Naive B cell (primary cell): ENCODE results near the gene MPC1. TPM values are rescaled to one million over a fixed set of nuclear protein-coding genes. Genes with fewer than 3 reads are reported as not detected.
"Not testable (repeated sequence)": the region's sequence is repeated elsewhere in the genome, so short reads cannot be mapped to it uniquely, and the experiment has no call there.

Source experiments
- ATAC-seq, 2 donors: fragments of 150-1000 bp; cut with Tn5 transposase; 2 replicates each; pipeline ENCODE4 v1.10.0; 2021; ENCODE audit warnings: low read depth in 2 of 2, mild to moderate bottlenecking in 2 of 2, moderate library complexity in 2 of 2
- DNase-seq: peaks from one replicate; pipeline ENCODE4 v3.0.0; 2022
- H3K27ac Mint-ChIP-seq, 6 donors: one replicate each; pipeline ENCODE4 v1.8.0; 2020 to 2022; ENCODE audit warnings: mild to moderate bottlenecking in 6 of 6, mixed read lengths in 6 of 6, moderate library complexity in 5 of 6, inconsistent platforms in 2 of 6
- H3K27me3 Mint-ChIP-seq, 3 donors: one replicate each; pipeline ENCODE4 v1.8.0; 2021 to 2022; ENCODE audit warnings: mixed read lengths in 3 of 3, mild to moderate bottlenecking in 1 of 3
- H3K36me3 Mint-ChIP-seq, 2 donors: one replicate each; pipeline ENCODE4 v1.8.0; 2020 to 2022; ENCODE audit warnings: mixed read lengths in 2 of 2, inconsistent platforms in 1 of 2, mild to moderate bottlenecking in 1 of 2
- H3K4me1 Mint-ChIP-seq, 3 donors: one replicate each; pipeline ENCODE4 v1.8.0; 2020 to 2022; ENCODE audit warnings: mixed read lengths in 3 of 3, inconsistent platforms in 1 of 3, mild to moderate bottlenecking in 1 of 3, moderate library complexity in 1 of 3
- H3K4me3 Mint-ChIP-seq, 8 donors: one replicate each; pipeline ENCODE4 v1.8.0; 2020 to 2022; ENCODE audit warnings: mild to moderate bottlenecking in 8 of 8, mixed read lengths in 8 of 8, moderate library complexity in 8 of 8, inconsistent platforms in 2 of 8
- H3K9me3 Mint-ChIP-seq, 7 donors: one replicate each; pipeline ENCODE4 v1.8.0; 2020 to 2022; ENCODE audit warnings: mixed read lengths in 7 of 7, mild to moderate bottlenecking in 5 of 7, inconsistent platforms in 2 of 7, moderate library complexity in 1 of 7
- polyA plus RNA-seq, 6 donors: library from polyadenylated mRNA; unstranded; fragments of 300-500 nt; fragmentation: Illumina TruSeq; gene quantifications; one replicate each; pipeline ENCODE4 v1.2.3, GENCODE V29; 2021; ENCODE audit warnings: low read depth in 6 of 6

The MPC1 gene
- polyA plus RNA-seq, 6 donors from 2014 or later = 30.2 to 61.0 (median 52.6) TPM

- H3K36me3 Mint-ChIP-seq = peaks cover 7 to 10% of the 10 kb centered on the region in 2 donors
- not testable (repeated sequence) for ATAC-seq, DNase-seq, H3K9me3 Mint-ChIP-seq, H3K27ac Mint-ChIP-seq, H3K4me3 Mint-ChIP-seq, H3K4me1 Mint-ChIP-seq, H3K27me3 Mint-ChIP-seq
Measured at GRCh38 chr6:166362427-166362826, 20.3 kb downstream of the MPC1 start.

GRCh38 chr6:166361077-166361429 is 21.7 kb downstream of the MPC1 start:
- Mint-ChIP-seq H3K9me3 (peaks cover 0 to 10% (median 6%) of the 10 kb centered on the region in 7 donors), H3K4me1 (no peaks in the 10 kb centered on the region), H3K4me3 (no peak overlapping the region), H3K27me3 (peaks cover 0 to 7% (median 4%) of the 10 kb centered on the region in 3 donors), H3K27ac (no peak overlapping the region), H3K36me3 (peaks cover 7 to 10% of the 10 kb centered on the region in 2 donors)
- no peak for ATAC-seq
- no peak for DNase-seq

DNA sequence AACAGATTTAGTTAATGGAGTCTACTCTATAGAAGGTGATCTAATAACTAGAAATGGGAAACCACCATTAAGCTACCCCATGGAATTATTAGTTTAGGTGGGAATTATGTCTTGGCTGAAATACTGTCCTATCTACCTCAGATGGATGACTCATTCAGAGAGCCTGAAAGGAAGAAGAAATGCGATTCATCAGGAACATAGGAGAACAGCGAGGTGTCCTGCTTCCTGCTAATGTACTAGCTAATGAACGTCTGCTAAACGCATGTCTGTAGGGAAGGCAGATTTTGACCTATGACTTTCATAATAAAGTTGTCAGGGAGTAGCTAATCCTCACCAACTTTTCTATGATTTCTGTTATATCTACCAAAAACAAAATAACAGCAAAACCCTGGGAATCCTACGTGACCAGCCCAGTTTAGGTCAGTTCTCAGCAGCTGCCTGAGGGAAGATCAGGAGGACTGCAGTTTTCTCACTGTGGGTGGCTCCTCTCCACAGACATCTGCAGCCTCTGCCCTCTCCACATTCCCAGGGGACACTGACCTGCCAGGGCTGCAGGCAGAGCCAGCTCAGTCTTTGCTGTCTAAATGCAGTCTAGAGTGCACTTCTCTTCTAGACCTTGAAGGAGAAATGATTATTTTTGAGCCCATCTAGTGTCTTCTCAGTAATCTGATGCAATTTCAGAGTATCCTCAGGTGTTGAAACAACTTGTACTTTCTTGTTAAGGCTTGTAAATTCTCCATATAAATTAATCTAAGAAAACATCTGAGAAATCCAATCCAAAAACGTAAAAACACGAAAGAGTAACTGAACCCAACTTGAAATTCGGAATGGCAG is 22.3 kb downstream of the MPC1 start:
- ATAC-seq (no peak), DNase-seq (no peak)
- Mint-ChIP-seq H3K4me3 (no peak overlapping the region), H3K9me3 (peaks cover 0 to 10% (median 6%) of the 10 kb centered on the region in 7 donors), H3K36me3 (peaks cover 6 to 7% of the 10 kb centered on the region in 2 donors), H3K27ac (no peak overlapping the region), H3K4me1 (no peaks in the 10 kb centered on the region), H3K27me3 (peaks cover 0 to 7% (median 4%) of the 10 kb centered on the region in 3 donors)

DNA sequence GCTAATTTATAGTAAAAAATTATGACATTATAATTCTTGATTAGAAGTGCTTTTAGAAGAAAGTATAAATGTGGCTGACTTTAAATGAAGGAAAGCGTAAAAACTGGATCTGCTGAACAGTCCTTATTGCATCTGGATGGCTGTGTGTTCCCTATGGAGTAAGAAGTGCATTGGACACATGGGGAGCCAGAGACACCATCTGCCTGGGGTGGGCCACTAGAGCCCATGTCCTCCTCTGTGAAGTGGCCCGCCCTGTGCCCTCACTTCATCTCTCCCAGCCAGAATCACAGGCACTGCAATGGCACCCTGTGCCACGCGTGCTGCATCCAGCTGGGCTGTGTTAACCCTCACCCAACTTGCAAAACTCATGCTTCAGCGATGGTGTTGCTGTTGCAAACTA is 27.2 kb downstream of the MPC1 start:
- Mint-ChIP-seq H3K27ac (no peak overlapping the region), H3K4me1 (peaks cover 4 to 15% (median 11%) of the 10 kb centered on the region in 3 donors), H3K36me3 (peaks cover 0 to 7% of the 10 kb centered on the region in 2 donors), H3K4me3 (no peak overlapping the region), H3K27me3 (peaks cover 0 to 7% (median 4%) of the 10 kb centered on the region in 3 donors), H3K9me3 (peaks cover 0 to 10% (median 9%) of the 10 kb centered on the region in 7 donors)
- ATAC-seq (no peak), DNase-seq (no peak)

DNA sequence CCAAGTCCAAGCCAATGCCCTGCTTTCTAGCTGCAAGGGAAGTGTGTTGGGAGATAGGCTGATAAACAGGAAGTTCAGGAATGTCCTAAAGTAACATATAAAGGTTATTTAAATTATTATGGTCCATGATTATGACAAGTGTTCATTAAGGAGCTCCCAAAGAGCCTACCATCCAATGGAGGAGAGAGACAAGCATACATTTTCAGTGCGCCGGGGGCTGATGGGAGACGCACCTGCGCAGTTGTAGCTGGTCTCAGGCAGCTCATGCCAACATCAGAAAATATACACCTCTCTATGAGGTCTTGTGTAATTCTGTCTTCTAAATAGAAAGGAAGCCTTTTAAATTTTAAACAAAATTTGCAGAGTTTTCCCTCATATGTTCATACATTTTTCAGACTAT is 27.8 kb downstream of the MPC1 start:
- ATAC-seq (no peak), DNase-seq (no peak)
- H3K36me3 Mint-ChIP-seq = peaks cover 0 to 7% of the 10 kb centered on the region in 2 donors
- no peak overlapping the region for H3K4me3 Mint-ChIP-seq
- H3K4me1 Mint-ChIP-seq = peaks cover 4 to 15% (median 11%) of the 10 kb centered on the region in 3 donors
- H3K9me3 Mint-ChIP-seq = peaks cover 0 to 12% (median 9%) of the 10 kb centered on the region in 7 donors
- no peak overlapping the region for H3K27ac Mint-ChIP-seq
- peaks cover 0 to 7% (median 4%) of the 10 kb centered on the region in 3 donors for H3K27me3 Mint-ChIP-seq

DNA sequence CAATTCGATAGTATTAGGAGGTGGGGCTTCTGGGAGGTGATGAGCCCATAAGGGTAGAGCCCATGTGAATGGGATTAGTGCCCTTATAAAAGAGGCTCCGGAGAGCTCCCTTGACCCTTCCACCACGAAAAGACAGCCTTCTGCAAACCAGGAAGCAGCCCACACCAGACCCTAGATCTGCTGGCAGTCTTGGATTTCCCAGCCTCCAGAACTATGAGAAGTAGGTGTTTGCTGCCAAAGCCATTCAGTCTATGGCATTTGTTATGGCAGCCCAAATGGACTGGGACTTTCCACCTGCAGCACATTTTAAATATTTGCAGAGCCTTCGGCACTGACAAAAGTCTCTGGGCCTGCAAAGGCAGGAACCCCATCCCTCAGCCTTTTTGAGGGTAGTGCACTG is 28.6 kb downstream of the MPC1 start:
- H3K9me3 Mint-ChIP-seq = peaks cover 0 to 12% (median 6%) of the 10 kb centered on the region in 7 donors
- no peak overlapping the region for H3K27ac Mint-ChIP-seq
- H3K27me3 Mint-ChIP-seq = peaks cover 0 to 7% (median 4%) of the 10 kb centered on the region in 3 donors
- H3K36me3 Mint-ChIP-seq = peaks cover 0 to 7% of the 10 kb centered on the region in 2 donors
- H3K4me1 Mint-ChIP-seq = peaks cover 4 to 15% (median 11%) of the 10 kb centered on the region in 3 donors
- ATAC-seq (no peak), DNase-seq (no peak)
- no peak overlapping the region for H3K4me3 Mint-ChIP-seq

DNA sequence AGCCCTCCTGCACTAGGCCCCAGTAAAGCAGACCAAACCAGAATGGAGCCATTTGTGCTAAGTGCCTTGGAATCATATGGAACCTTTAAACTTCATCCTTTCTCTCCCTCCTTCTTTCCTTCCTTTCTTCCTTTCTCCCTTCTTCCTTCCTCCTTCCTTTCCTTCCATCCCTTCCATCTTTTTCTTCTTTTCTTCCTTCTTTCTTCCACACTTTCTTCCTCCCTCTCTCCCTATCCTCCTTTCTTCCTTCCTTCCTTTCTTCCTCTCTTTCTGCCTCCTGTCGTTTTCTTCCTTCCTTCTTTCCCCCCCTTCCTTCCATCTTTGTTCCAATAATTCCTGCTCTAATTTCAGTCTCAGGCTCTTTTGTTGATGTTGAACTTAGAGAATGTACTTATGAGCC is 29.2 kb downstream of the MPC1 start:
- Mint-ChIP-seq H3K36me3 (peaks cover 0 to 4% of the 10 kb centered on the region in 2 donors), H3K27ac (peak overlapping the region in 4 of 6 donors; percentile 8 to 84 (median 62)), H3K9me3 (peaks cover 0 to 11% (median 6%) of the 10 kb centered on the region in 7 donors), H3K4me3 (no peak overlapping the region), H3K4me1 (peaks cover 4 to 15% (median 11%) of the 10 kb centered on the region in 3 donors), H3K27me3 (peaks cover 0 to 5% (median 2%) of the 10 kb centered on the region in 3 donors)
- DNase-seq = no peak
- no peak for ATAC-seq

DNA sequence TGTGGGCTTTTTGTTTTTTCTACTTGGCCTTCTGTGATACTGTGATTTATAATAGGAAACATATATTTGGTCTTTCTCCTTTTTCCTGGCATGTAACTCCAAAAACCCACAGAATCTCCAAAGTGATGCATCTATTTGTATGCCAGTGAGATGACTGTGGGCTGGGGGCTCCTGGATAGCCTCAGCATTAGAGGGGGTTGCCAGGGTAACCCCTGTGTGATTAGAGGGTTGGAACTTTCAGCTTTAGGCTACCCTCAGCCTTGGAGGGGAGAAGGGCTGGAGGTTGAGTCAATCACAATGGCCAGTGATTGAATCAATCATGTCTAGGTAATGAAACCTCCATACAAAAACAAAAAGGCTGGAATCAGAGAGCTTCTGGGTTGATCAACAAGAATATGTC is 29.8 kb downstream of the MPC1 start:
- Mint-ChIP-seq H3K9me3 (peaks cover 0 to 6% (median 2%) of the 10 kb centered on the region in 7 donors), H3K4me3 (no peak overlapping the region), H3K36me3 (no peaks in the 10 kb centered on the region), H3K27ac (peak overlapping the region in 1 of 6 donors; percentile 36), H3K4me1 (peaks cover 6 to 15% (median 11%) of the 10 kb centered on the region in 3 donors), H3K27me3 (no peaks in the 10 kb centered on the region)
- no peak for ATAC-seq
- DNase-seq = no peak

DNA sequence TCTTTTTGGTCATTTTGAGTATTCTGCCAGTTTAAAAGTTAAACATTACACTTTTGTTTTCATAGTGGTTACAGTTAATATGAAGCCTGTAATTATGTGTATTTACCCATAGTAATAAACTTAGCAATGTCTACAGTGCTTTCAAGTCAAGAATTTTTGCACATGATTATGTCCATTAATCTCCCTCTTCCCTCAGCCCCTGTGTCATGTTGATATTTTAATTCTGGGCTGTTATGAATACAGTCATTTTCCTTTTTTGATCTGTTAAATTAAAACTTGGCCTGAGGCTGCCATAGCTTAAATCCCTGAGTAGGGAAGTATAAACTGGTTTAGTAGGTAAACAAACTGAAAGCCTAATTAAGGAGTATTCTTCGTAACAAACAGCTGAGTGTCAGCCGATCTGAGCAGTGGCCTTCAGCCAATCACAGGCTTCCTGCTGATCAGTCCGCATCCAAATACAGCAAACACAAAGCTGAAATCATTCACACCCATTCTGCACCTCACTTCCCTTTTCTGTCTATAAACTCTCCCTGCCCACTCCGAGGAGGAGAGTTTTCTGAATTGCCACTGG is 30.9 kb downstream of the MPC1 start:
- peak overlapping the region in 7 of 8 donors; percentile 58 to 89 (median 80) for H3K4me3 Mint-ChIP-seq
- ATAC-seq = peak; percentile 100
- no peaks in the 10 kb centered on the region for H3K27me3 Mint-ChIP-seq

GRCh38 chr6:166348305-166348949 is 34.3 kb downstream of the MPC1 start:
- no peaks in the 10 kb centered on the region for H3K27me3 Mint-ChIP-seq

More for the DNA sequence above, 30.9 kb downstream of the MPC1 start:
- Mint-ChIP-seq H3K27ac (peak overlapping the region in 4 of 6 donors; percentile 29 to 83 (median 56)), H3K9me3 (peaks cover 0 to 6% (median 2%) of the 10 kb centered on the region in 7 donors), H3K36me3 (no peaks in the 10 kb centered on the region), H3K4me1 (peaks cover 8 to 15% (median 11%) of the 10 kb centered on the region in 3 donors)
- peak; percentile 60 for DNase-seq

GRCh38 chr6:166346965-166347364 is 35.8 kb downstream of the MPC1 start:
- Mint-ChIP-seq H3K4me1 (peaks cover 14 to 19% (median 17%) of the 10 kb centered on the region in 3 donors), H3K27ac (peak overlapping the region in 1 of 6 donors; percentile 51), H3K36me3 (no peaks in the 10 kb centered on the region), H3K9me3 (peaks cover 0 to 6% (median 2%) of the 10 kb centered on the region in 7 donors), H3K4me3 (no peak overlapping the region), H3K27me3 (no peaks in the 10 kb centered on the region)
- DNase-seq (no peak), ATAC-seq (no peak)

More at GRCh38 chr6:166348305-166348949, 34.3 kb downstream of the MPC1 start:
- DNase-seq (no peak), ATAC-seq (no peak)
- Mint-ChIP-seq H3K27ac (no peak overlapping the region), H3K4me3 (no peak overlapping the region), H3K9me3 (peaks cover 0 to 6% (median 2%) of the 10 kb centered on the region in 7 donors), H3K36me3 (no peaks in the 10 kb centered on the region), H3K4me1 (peaks cover 13 to 20% (median 19%) of the 10 kb centered on the region in 3 donors)

- H3K27ac Mint-ChIP-seq = no peak overlapping the region
- H3K27me3 Mint-ChIP-seq = no peaks in the 10 kb centered on the region
- H3K4me1 Mint-ChIP-seq = peaks cover 13 to 19% (median 19%) of the 10 kb centered on the region in 3 donors
- peaks cover 0 to 6% (median 2%) of the 10 kb centered on the region in 7 donors for H3K9me3 Mint-ChIP-seq
- H3K4me3 Mint-ChIP-seq = peak overlapping the region in 1 of 8 donors; percentile 92
- no peaks in the 10 kb centered on the region for H3K36me3 Mint-ChIP-seq
- DNase-seq = no peak
- no peak for ATAC-seq
Measured at GRCh38 chr6:166346449-166346848, 36.3 kb downstream of the MPC1 start.

DNA sequence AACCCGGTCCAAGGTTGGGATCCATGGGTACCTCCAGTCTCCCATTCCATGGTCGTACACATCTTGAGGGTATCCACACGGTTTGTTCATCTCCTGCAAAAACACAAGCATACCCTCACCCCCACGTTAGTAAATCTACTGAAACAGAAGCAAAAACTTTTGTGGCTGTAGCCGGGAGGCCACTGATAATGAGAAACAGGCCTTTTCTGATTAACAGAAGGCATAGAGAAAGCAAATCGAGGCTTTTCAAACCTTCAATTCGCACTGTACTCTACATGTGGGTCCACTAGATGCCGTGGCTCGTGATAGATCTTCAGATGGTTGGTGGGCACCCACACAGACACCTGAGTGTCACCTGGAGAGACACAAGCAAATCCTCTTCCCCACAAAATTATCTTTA is 37.1 kb downstream of the MPC1 start:
- H3K9me3 Mint-ChIP-seq, DNase-seq, ATAC-seq, H3K36me3 Mint-ChIP-seq, H3K27me3 Mint-ChIP-seq, H3K27ac Mint-ChIP-seq: not testable (repeated sequence)
- peak overlapping the region in 2 of 8 donors; percentile 8 to 92 for H3K4me3 Mint-ChIP-seq
- H3K4me1 Mint-ChIP-seq = peaks cover 14 to 21% (median 21%) of the 10 kb centered on the region in 3 donors
